ENCODE measurements around the gene RNF17.
"Not testable (repeated sequence)": the region's sequence is repeated elsewhere in the genome, so short reads cannot be mapped to it uniquely, and the experiment has no call there.

RNF17 gene

GRCh38 chr13:24827799-24828198 lies 63.8 kb downstream of the RNF17 start:
- no peak for DNase-seq
- in situ Hi-C loops (cut with HindIII; ENCODE audit: low pct_ligation_motif_present, low pct_unique_long_range_greater_than_20kb, low sequenced_read_pairs), result no loop called here

- no peak for DNase-seq
These were observed 71.0 kb downstream of the RNF17 start for GRCh38 chr13:24834902-24835510.

GRCh38 chr13:24837528-24837927 lies 73.6 kb downstream of the RNF17 start:
- DNase-seq; in situ Hi-C loops (cut with HindIII; ENCODE audit: low pct_ligation_motif_present, low pct_unique_long_range_greater_than_20kb, low sequenced_read_pairs): not testable (repeated sequence)

More at GRCh38 chr13:24834902-24835510, 71.0 kb downstream of the RNF17 start:
- in situ Hi-C loops (cut with HindIII; ENCODE audit: low pct_ligation_motif_present, low pct_unique_long_range_greater_than_20kb, low sequenced_read_pairs), result no loop called here

DNA sequence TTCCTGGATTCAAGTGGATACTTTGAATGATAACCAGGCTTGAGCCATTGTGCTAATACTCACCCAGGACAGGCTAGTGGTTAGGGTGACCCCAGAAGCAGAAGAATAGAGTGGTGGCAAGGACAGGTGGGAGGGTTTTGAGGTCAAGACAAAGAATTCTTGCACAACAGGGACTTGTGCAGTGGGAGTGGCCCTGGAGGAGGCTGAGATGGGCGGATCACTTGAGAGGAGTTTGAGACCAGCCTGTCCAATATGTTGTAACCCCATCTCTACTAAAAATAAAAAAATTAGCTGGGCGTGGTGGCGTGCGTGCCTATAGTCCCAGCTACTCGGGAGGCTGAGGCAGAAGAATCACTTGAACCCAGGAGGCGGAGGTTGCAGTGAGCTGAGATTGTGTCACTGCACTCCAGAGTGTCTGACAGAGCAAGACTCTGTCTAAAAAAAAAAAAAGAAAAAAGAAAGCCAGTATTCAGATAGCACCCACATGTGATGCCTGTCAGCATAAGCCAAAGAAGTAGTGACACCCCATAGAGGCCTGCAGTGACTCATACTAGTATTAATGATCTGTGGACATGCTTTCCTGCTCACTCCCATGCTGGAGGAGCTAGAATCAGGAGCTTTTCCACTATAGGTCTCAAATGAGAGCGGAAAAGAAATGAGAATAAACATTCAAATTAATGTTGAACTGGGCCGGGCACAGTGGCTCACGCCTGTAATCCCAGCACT lies 78.7 kb downstream of the RNF17 start:
- DNase-seq, result peak; percentile 65
- in situ Hi-C loops (cut with HindIII; ENCODE audit: low pct_ligation_motif_present, low pct_unique_long_range_greater_than_20kb, low sequenced_read_pairs), result no loop called here

DNA sequence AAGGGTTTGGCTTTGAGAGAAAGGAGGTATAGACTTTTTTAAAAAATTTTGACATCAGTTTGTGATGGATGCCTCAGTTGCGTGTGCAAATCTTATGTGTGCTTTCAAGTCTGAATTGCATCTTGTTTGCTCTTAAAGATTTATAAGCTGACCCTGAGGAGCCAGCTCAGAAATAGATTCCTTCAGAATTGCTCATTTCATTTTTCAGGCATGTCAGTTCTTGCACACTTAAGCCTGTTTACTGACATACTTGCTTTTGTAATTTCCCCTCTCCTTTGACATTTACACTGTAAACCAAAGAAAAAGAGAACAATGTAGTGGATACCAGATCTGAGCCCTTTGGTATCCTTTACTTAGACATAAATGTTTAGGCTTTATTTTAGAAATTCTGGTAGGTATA lies 87.6 kb downstream of the RNF17 start:
- no peak for DNase-seq
- in situ Hi-C loops (cut with HindIII; ENCODE audit: low pct_ligation_motif_present, low pct_unique_long_range_greater_than_20kb, low sequenced_read_pairs), result no loop called here

- in situ Hi-C loops (cut with HindIII; ENCODE audit: low pct_ligation_motif_present, low pct_unique_long_range_greater_than_20kb, low sequenced_read_pairs), result no loop called here
- no peak for DNase-seq
These were observed 90.3 kb downstream of the RNF17 start for GRCh38 chr13:24854311-24854710.

DNA sequence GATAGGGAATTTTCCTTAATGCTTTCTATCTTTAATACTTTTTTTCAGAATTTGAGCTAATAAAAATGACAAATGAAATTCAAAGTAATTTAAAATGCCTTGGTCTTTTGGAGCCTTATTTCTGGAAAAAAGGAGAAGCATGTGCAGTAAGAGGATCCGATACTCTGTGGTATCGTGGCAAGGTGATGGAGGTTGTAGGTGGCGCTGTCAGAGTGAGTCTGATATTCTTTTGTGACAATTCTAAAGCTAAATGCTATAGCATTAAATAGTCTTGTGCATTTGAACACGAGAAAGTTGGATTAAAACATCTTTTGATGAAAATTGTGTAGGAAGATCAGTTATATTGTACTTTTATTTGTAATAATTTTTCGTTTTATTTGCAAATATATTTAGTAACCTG lies 95.0 kb downstream of the RNF17 start:
- in situ Hi-C loops (cut with HindIII; ENCODE audit: low pct_ligation_motif_present, low pct_unique_long_range_greater_than_20kb, low sequenced_read_pairs), result no loop called here
- DNase-seq, result no peak

- in situ Hi-C loops (cut with HindIII; ENCODE audit: low pct_ligation_motif_present, low pct_unique_long_range_greater_than_20kb, low sequenced_read_pairs), result no loop called here
- no peak for DNase-seq
These were observed 96.8 kb downstream of the RNF17 start for GRCh38 chr13:24860770-24861169.

DNA sequence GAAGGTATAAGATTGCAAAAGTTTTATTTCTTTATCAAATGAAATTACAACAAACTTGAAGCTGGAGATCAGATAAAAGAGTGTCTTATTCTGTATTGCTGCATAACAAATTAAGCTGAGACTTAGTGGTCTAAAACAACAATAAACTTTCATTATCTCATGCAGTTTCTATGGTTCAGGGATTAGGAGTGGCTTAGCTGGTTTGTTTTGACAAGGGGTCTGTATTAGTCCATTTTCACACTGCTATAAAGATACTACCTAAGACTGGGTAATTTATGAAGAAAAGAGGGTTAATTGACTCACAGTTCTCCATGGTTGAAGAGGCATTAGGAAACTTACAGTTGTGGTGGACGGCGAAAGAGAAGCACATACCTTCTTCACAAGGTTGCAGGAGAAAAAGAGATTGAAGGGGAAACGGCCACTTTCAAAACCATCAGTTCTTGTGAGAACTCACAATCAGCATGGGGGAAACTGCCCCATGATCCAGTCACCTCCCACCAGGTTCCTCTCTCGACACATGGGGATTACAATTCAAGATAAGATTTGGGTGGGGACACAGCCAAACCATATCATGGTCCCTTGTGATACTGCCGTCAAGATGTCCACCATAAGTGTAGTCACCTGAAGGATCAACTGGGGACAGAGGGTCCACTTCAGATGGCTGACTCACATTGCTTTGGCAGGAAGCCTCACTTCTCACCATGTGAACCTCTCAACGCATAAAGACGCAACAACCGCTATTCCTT lies 97.8 kb downstream of the RNF17 start:
- in situ Hi-C loops (cut with HindIII; ENCODE audit: low pct_ligation_motif_present, low pct_unique_long_range_greater_than_20kb, low sequenced_read_pairs), result no loop called here
- DNase-seq, result no peak

- in situ Hi-C loops (cut with HindIII; ENCODE audit: low pct_ligation_motif_present, low pct_unique_long_range_greater_than_20kb, low sequenced_read_pairs), result no loop called here
- no peak for DNase-seq
These were observed 100.0 kb downstream of the RNF17 start for GRCh38 chr13:24863748-24864540.

GRCh38 chr13:24864579-24864978 lies 100.6 kb downstream of the RNF17 start:
- in situ Hi-C loops (cut with HindIII; ENCODE audit: low pct_ligation_motif_present, low pct_unique_long_range_greater_than_20kb, low sequenced_read_pairs), result no loop called here
- DNase-seq, result no peak

- DNase-seq, result peak; percentile 15
- in situ Hi-C loops (cut with HindIII; ENCODE audit: low pct_ligation_motif_present, low pct_unique_long_range_greater_than_20kb, low sequenced_read_pairs), result no loop called here
These were observed 101.4 kb downstream of the RNF17 start for GRCh38 chr13:24865163-24865953.

DNA sequence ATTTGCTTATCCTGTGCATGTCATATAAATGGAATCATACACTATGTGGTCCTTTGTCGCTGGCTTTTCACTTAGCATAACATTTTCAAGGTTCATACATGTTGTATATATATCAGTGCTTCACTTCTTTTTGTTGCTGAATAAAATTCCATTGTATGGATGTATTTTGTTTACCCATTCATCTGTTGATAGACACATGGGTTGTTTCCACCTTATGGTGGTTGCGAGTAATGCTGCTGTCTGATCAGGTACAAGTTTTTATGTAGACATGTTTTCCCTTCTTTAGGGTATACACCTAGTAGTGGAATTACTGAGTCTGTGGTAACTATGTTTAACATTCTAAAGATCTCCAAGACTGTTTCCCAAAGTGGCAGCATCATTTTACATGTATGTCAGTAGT lies 102.5 kb downstream of the RNF17 start:
- DNase-seq, result no peak
- in situ Hi-C loops (cut with HindIII; ENCODE audit: low pct_ligation_motif_present, low pct_unique_long_range_greater_than_20kb, low sequenced_read_pairs), result no loop called here

- no peak for DNase-seq
- in situ Hi-C loops (cut with HindIII; ENCODE audit: low pct_ligation_motif_present, low pct_unique_long_range_greater_than_20kb, low sequenced_read_pairs), result no loop called here
These were observed 104.9 kb downstream of the RNF17 start for GRCh38 chr13:24868874-24869273.

DNA sequence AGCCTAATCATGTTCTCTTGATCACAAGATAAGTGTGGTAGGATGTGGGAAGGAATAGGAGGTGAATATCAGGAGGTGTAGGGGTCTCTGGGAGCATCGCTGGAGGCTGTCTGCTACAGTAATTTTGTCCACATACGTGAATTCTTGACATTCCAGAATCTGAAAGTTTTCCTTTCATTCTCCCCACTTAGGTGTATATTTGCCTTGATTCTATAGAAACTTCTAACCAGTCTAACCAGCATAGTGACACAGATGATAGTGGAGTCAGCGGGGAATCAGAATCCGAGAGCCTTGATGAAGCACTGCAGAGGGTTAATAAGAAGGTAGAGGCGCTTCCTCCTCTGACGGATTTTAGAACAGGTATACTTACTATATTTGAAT lies 106.4 kb downstream of the RNF17 start:
- no peak for DNase-seq
- in situ Hi-C loops (cut with HindIII; ENCODE audit: low pct_ligation_motif_present, low pct_unique_long_range_greater_than_20kb, low sequenced_read_pairs), result no loop called here

DNA sequence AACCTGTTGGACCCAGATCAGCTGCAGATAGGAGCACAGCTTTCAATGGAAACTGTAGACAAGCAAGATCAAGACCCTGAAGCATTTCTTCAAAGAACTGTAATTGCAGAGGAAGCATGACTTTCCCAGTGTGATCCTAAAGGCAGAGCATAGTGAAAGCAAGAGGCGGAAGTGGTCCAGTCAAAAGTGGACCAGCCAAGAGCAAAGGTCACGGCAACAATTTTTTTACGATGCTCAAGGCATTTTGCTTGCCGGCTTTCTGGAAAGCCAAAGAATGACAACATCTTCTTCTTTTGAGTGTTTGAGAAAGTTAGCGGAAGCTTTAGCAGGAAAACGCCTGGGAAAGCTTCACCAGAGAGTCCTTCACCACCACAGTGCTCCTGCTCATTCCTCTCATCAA lies 111.6 kb downstream of the RNF17 start:
- in situ Hi-C loops (cut with HindIII; ENCODE audit: low pct_ligation_motif_present, low pct_unique_long_range_greater_than_20kb, low sequenced_read_pairs), result no loop called here
- no peak for DNase-seq

GRCh38 chr13:24877531-24877930 lies 113.6 kb downstream of the RNF17 start:
- in situ Hi-C loops (cut with HindIII; ENCODE audit: low pct_ligation_motif_present, low pct_unique_long_range_greater_than_20kb, low sequenced_read_pairs), result no loop called here
- DNase-seq, result no peak

DNA sequence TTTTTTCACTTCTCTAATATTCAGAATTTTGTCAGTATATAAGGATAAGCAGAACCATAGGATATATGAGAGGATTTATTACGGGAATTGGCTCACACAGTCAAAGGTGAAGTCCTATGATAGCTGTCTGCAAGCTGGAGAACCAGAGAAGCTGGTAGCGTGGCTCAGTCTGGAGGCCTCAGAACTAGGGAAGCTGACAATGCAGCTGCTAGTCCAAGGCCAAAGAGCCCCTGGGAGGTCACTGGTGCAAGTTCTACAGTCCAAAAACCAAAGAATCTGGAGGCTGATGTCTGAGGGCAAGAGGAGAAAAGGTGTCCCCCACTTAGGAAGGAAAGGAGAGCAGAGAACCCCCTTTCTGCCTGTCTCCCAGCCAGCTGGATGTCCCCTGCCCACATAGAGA lies 114.4 kb downstream of the RNF17 start:
- no peak for DNase-seq
- in situ Hi-C loops (cut with HindIII; ENCODE audit: low pct_ligation_motif_present, low pct_unique_long_range_greater_than_20kb, low sequenced_read_pairs), result no loop called here

Measured in ACHN (cell line).